ENCODE measurements around the gene APH1B. TPM values are rescaled to one million over a fixed set of nuclear protein-coding genes. Genes with fewer than 3 reads are reported as not detected.

Gene APH1B
- total RNA-seq, 1 donor from 2014 or later = 26.1 TPM

GRCh38 chr15:63348392-63348791 is 71.0 kb downstream of the APH1B start:
- FAIRE-seq (no peak), DNase-seq (ENCODE audit: low spot score in 2 of 2) (peak; percentile 44 to 62)

GRCh38 chr15:63349156-63349555 is 71.8 kb downstream of the APH1B start:
- DNase-seq (ENCODE audit: low spot score in 2 of 2) = no peak

GRCh38 chr15:63349621-63350020 is 72.2 kb downstream of the APH1B start:
- FAIRE-seq (no peak), DNase-seq (ENCODE audit: low spot score in 2 of 2) (no peak)

More at GRCh38 chr15:63349156-63349555, 71.8 kb downstream of the APH1B start:
- no peak for FAIRE-seq

DNA sequence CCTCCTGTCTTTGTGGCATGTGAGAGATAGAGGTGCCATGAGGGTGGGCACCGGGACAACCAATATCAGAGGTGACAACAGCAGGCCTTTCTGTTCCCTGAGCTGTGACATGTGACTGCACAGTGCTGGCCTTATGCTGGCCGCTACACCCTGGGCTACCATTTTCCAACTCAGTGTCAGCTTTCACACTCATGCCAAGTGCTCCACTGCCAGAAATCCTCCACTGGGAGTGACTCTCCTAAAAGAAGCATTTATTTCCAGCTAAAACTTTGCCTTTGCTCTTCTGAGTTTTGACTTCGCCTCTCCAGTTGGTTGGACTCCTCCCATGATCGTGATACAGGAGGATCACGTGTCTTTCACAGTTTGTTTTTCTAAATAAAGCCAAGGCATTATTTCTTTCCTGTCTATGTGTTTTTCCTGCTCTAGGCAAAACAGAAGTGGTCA is 72.8 kb downstream of the APH1B start:
- no peak for DNase-seq (ENCODE audit: low spot score in 2 of 2)
- no peak for FAIRE-seq

DNA sequence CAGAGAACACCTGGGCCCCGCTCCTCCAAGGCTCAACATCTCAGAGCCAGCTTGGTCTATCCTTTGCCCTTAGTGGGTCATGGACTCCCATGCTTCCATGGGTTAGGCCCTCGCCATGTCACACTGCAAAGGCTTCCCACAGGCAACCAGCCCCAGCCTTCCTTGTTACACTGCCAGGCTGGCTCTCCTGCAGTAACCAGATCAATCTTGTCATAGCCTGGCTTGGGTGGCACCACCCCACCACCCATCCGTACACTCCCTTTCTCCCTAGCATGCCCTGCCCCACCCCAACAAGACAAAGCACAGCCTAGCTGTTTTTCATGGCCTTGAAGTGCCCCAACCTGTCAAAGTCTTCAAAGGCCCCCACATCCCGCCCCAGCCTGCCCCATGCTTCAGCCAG is 73.8 kb downstream of the APH1B start:
- no peak for FAIRE-seq

DNA sequence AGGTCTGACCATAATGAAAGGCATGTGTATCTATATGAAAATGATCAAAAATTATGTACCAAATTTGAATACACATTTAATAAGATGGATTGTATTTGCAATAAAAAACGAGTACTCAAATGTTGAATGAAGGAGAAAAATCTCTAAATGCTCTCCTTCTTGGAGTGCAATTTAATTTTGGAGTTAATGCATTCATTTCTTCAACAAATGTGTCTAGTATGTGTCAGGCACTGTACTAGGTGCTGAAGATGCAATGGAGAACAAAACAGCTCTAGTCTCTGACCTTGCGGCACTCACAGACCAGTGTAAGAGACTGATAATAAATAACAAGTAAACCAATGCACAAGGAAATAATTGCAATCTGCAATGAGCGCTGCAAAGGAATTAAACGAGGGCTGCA is 75.4 kb downstream of the APH1B start:
- no peak for FAIRE-seq

More for the DNA sequence above, 73.8 kb downstream of the APH1B start:
- DNase-seq (ENCODE audit: low spot score in 2 of 2) = no peak

DNA sequence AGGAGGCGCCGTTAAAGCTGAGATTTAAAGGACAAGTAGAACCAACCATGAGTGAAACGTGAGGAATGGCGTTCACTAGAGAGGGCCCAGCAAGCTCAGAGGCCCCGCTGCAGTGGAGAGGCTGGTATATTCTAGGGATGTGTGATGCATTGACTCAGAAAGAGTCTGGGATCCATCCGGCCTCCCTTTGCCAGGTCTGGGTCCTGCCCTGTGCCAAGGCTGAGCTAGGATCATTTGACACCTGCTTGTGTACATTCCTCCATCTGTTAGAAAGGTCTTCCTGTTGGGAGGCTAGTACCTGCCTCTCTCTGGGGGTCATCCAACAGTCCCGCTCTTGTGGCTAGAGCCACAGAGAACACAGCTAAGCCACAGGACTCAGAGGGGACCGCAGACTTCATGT is 75.9 kb downstream of the APH1B start:
- FAIRE-seq = no peak
- DNase-seq (ENCODE audit: low spot score in 2 of 2) = no peak

More for the DNA sequence above, 75.4 kb downstream of the APH1B start:
- no peak for DNase-seq (ENCODE audit: low spot score in 2 of 2)

- DNase-seq (ENCODE audit: low spot score in 2 of 2) = no peak
- FAIRE-seq = no peak
Measured at GRCh38 chr15:63353887-63354286, 76.5 kb downstream of the APH1B start.

- DNase-seq (ENCODE audit: low spot score in 2 of 2) (no peak), FAIRE-seq (no peak)
Measured at GRCh38 chr15:63354821-63355650, 77.6 kb downstream of the APH1B start.

GRCh38 chr15:63357061-63357460 is 79.7 kb downstream of the APH1B start:
- DNase-seq (ENCODE audit: low spot score in 2 of 2) (no peak), FAIRE-seq (no peak)

DNA sequence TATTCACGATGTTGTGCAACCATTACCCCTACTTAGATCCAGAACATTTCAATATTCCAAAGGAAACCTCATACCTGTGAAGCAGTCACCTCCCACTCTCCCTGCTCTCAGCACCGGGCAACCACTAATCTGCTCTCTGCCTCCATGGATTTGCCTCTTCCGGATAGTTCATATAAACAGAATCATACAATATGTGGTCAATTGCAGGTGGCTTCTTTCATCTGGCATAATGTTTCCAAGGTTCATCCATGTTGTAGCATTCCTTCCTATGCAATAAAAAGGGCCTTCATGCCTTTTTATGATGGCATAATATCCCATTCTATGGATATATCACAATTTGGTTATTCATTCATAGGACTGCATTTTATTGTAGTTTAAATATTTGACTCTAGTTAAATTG is 80.3 kb downstream of the APH1B start:
- no peak for FAIRE-seq
- DNase-seq (ENCODE audit: low spot score in 2 of 2) = no peak

GRCh38 chr15:63358241-63359029 is 81.0 kb downstream of the APH1B start:
- FAIRE-seq (no peak), DNase-seq (ENCODE audit: low spot score in 2 of 2) (no peak)

Other genes starting within 250 kb of the APH1B start
- 88.5 TPM for gene TPM1, start 234.9 kb upstream of the APH1B start, total RNA-seq
- gene LACTB, start 155.7 kb upstream of the APH1B start, total RNA-seq = 15.9 TPM
- 21.6 TPM for gene RPS27L, start 120.1 kb upstream of the APH1B start, total RNA-seq
- gene RAB8B, start 88.0 kb upstream of the APH1B start, total RNA-seq = 110 TPM
- 7.7 TPM for gene CA12, start 104.2 kb downstream of the APH1B start, total RNA-seq
- gene USP3, start 227.0 kb downstream of the APH1B start, total RNA-seq = 68.9 TPM